Measurements from ENCODE around the gene CUL5.

CUL5 gene

DNA sequence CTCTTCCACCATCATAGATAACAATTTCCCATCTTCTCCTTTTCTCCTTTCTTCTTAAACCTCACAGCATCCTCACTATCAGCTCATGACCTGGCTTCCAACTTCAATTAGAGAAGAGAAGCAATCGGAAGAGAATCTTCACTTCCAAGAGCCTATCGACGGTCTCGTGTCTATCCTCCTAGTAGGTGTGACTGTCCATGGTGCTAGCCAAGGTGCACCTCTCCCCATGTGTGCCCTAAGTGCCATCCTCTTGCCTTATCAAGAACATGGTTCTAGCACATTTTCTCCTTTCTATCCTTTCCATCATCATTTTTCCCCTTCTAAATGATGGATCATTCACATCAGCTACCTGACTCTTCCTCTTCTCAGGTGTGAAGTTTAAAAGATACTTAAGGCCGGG lies 5.1 kb upstream of the CUL5 start:
- Histone ChIP-seq H3F3A (ENCODE audit: insufficient read depth) (peaks cover 4% of the 10 kb centered on the region; the same call in 1 of the 2 replicates), H3K4me3 (ENCODE audit: insufficient read depth, low read length, poor library complexity, severe bottlenecking) (no peak overlapping the region), H3K9me2 (replicated peaks; ENCODE audit: insufficient read depth, low read length) (no peaks in the 10 kb centered on the region), H4K20me1 (ENCODE audit: low read depth, low read length) (no peaks in the 10 kb centered on the region), H3K9ac (ENCODE audit: low read length) (no peak overlapping the region), H3K79me2 (ENCODE audit: insufficient read depth, low read length) (no peaks in the 10 kb centered on the region), H3K9me3 (ENCODE audit: insufficient read depth, low read length) (no peaks in the 10 kb centered on the region), H2AFZ (ENCODE audit: low read depth, low read length, severe bottlenecking) (no peak overlapping the region), H3K4me2 (ENCODE audit: low read depth, low read length, poor library complexity, severe bottlenecking) (no peak overlapping the region), H3K36me3 (ENCODE audit: low read length) (no peaks in the 10 kb centered on the region), H3K27ac (ENCODE audit: low read depth, low read length) (no peak overlapping the region), H3K27me3 (ENCODE audit: low read length) (no peaks in the 10 kb centered on the region)
- TF ChIP-seq, protein P1, sequence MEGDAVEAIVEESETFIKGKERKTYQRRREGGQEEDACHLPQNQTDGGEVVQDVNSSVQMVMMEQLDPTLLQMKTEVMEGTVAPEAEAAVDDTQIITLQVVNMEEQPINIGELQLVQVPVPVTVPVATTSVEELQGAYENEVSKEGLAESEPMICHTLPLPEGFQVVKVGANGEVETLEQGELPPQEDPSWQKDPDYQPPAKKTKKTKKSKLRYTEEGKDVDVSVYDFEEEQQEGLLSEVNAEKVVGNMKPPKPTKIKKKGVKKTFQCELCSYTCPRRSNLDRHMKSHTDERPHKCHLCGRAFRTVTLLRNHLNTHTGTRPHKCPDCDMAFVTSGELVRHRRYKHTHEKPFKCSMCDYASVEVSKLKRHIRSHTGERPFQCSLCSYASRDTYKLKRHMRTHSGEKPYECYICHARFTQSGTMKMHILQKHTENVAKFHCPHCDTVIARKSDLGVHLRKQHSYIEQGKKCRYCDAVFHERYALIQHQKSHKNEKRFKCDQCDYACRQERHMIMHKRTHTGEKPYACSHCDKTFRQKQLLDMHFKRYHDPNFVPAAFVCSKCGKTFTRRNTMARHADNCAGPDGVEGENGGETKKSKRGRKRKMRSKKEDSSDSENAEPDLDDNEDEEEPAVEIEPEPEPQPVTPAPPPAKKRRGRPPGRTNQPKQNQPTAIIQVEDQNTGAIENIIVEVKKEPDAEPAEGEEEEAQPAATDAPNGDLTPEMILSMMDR (IDR thresholded peaks at IDR 0.05; ENCODE audit: insufficient read depth, low read length, poor library complexity, severe bottlenecking) = no peak
- TF ChIP-seq EZH2phosphoT487 (conservative IDR thresholded peaks at IDR 0.05; ENCODE audit: low read length) = no peak

DNA sequence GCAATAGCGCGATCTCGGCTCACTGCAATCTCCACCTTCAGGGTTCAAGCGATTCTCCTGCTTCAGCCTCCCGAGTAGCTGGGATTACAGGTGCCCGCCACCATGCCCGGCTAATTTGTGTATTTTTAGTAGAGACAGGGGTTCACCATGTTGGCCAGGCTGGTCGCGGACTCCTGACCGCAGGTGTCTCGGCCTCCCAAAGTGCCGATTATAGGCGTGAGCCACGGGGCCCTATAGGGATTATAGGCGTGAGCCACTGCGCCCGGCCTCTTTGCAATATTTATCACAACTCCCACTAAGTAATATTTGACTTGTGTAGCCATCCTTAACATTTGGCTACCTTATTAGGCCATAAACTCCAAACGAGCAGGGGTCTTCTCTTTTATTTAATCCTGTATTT lies 879 bp upstream of the CUL5 start:
- no peak for TF ChIP-seq EZH2phosphoT487 (conservative IDR thresholded peaks at IDR 0.05; ENCODE audit: low read length)
- TF ChIP-seq, protein P1 (IDR thresholded peaks at IDR 0.05; ENCODE audit: insufficient read depth, low read length, poor library complexity, severe bottlenecking) = no peak
- no peaks in the 10 kb centered on the region for H3K36me3 ChIP-seq (ENCODE audit: low read length)
- H3K4me3 ChIP-seq (ENCODE audit: insufficient read depth, low read length, poor library complexity, severe bottlenecking) = no peak overlapping the region
- peaks cover 40% of the 10 kb centered on the region for H3K79me2 ChIP-seq (ENCODE audit: insufficient read depth, low read length)
- no peaks in the 10 kb centered on the region for H3K27me3 ChIP-seq (ENCODE audit: low read length)
- H3K9me3 ChIP-seq (ENCODE audit: insufficient read depth, low read length) = no peaks in the 10 kb centered on the region
- no peak overlapping the region for H3K27ac ChIP-seq (ENCODE audit: low read depth, low read length)
- H3F3A ChIP-seq (ENCODE audit: insufficient read depth) = peaks cover 4% of the 10 kb centered on the region; the same call in 1 of the 2 replicates
- H4K20me1 ChIP-seq (ENCODE audit: low read depth, low read length) = 0 out of 2 replicates have a peak, but pooled peaks cover 5% of the 10 kb centered on the region
- no peaks in the 10 kb centered on the region for H3K9me2 ChIP-seq (replicated peaks; ENCODE audit: insufficient read depth, low read length)
- no peak overlapping the region for H2AFZ ChIP-seq (ENCODE audit: low read depth, low read length, severe bottlenecking)
- peak overlapping the region; percentile 86 for H3K4me2 ChIP-seq (ENCODE audit: low read depth, low read length, poor library complexity, severe bottlenecking)
- H3K9ac ChIP-seq (ENCODE audit: low read length) = no peak overlapping the region

DNA sequence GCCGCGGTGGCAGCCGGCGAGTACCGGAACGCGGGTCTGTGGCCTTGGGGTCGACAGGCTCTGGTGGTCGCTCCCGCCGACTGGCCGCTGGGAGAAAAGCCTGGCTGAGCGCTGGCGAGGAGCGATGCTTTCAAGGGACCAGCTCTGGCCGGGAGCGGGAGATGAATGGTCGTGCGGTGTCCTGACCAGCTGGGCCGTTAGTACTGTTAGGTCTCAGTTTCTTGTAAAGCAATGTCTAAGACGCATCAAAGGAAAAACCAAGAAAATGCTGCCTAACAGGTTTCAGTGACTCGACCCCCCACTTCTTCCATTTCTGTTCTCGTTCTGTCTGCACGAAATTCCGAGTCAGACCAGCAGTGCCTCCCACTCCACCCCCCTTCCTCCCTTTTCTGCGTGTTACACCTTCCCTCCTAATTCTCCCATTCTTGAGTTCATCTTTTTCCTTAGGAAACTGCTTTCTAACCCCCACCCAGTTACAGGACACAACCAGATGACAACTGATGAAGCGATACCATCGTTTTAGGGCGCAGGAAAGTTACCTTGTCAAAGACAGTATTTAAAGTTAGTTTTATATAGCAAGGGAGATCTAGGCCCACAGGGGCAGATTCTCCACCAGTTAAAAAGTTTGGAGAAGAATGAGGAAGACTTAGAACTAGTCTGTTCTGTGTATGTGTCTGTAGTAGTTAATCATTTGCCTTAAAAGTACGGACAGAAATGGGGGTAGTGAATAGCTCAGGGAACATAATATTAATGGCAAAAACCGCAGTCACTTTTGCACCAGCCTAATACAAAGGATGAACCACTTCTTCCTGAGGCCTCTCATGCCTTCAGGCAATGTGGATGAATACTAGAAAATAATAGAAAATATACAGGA lies 1.0 kb downstream of the CUL5 start:
- Histone ChIP-seq H3K27ac (ENCODE audit: low read depth, low read length) (peak overlapping the region; percentile 66; the same call in 1 of the 2 replicates), H3K79me2 (ENCODE audit: insufficient read depth, low read length) (peaks cover 58% of the 10 kb centered on the region), H3K9me2 (replicated peaks; ENCODE audit: insufficient read depth, low read length) (no peaks in the 10 kb centered on the region), H3K36me3 (ENCODE audit: low read length) (no peaks in the 10 kb centered on the region), H3F3A (ENCODE audit: insufficient read depth) (peaks cover 4% of the 10 kb centered on the region; the same call in 1 of the 2 replicates), H3K4me3 (ENCODE audit: insufficient read depth, low read length, poor library complexity, severe bottlenecking) (peak overlapping the region; percentile 71), H4K20me1 (ENCODE audit: low read depth, low read length) (0 out of 2 replicates have a peak, but pooled peaks cover 11% of the 10 kb centered on the region), H2AFZ (ENCODE audit: low read depth, low read length, severe bottlenecking) (peak overlapping the region; percentile 91), H3K9me3 (ENCODE audit: insufficient read depth, low read length) (no peaks in the 10 kb centered on the region), H3K9ac (ENCODE audit: low read length) (peak overlapping the region; percentile 93), H3K27me3 (ENCODE audit: low read length) (no peaks in the 10 kb centered on the region), H3K4me2 (ENCODE audit: low read depth, low read length, poor library complexity, severe bottlenecking) (peak overlapping the region; percentile 86)
- TF ChIP-seq EZH2phosphoT487 (conservative IDR thresholded peaks at IDR 0.05; ENCODE audit: low read length) = no peak
- TF ChIP-seq, protein P1 (IDR thresholded peaks at IDR 0.05; ENCODE audit: insufficient read depth, low read length, poor library complexity, severe bottlenecking) = no peak
